K562 (cell line): ENCODE measurements around the gene ERAS. TPM values are rescaled to one million over a fixed set of nuclear protein-coding genes. Genes with fewer than 3 reads are reported as not detected.

ENCODE experiments used
- ATAC-seq: fragments of 200-7000 bp; cut with Tn5 transposase; 3 replicates; pipeline ENCODE4 v1.9.1; 2020; ENCODE audit warnings: moderate library complexity
- BruUV-seq: library from RNA; stranded (reverse); fragments of 400-500 nt; replicated peaks from 2 replicates; lab custom pipeline; 2021; lab: Mats Ljungman, UMichigan
- CTCF ChIA-PET: fragments of 300-600 bp; formaldehyde crosslinking; extraction: SDS; loops from one replicate; lab custom pipeline; 2021; ENCODE audit warnings: low intra/inter-chr PET ratio; lab: Yijun Ruan, JAX
- POLR2A ChIA-PET: fragments of 300-600, 350-650 bp; sonication (Branson Sonifier 250); formaldehyde crosslinking; extraction: SDS; loops from one replicate; lab custom pipeline; 2021; ENCODE audit warnings: antibody characterized with exemption, inconsistent platforms; lab: Yijun Ruan, JAX
- DNase-seq, 4 experiments: peaks; one replicate each; pipeline versions ENCODE4 v3.0.0 to v3.0.0-alpha.2; 2011 to 2018; ENCODE audit warnings: low spot score in 3 of 4, mixed read lengths in 3 of 4; ENCODE audit errors: extremely low read depth in 1 of 4
- FAIRE-seq: peaks from 2 replicates; lab custom pipeline; 2011; peaks lifted over from hg19 to GRCh38; lab: Jason Lieb, UNC
- H2AFZ ChIP-seq: 2 replicates; pipeline ENCODE4 v1.6.0; 2011; ENCODE audit warnings: low read depth, low read length, control low read depth, inconsistent platforms
- H3K27ac ChIP-seq: fragments of 200-600 bp; 3 replicates; pipeline ENCODE4 v1.8.0; 2011; ENCODE audit warnings: low read depth, mild to moderate bottlenecking, control low read depth, inconsistent platforms, low read length, moderate library complexity, mixed read lengths; ENCODE audit errors: extremely low read depth
- H3K27me3 ChIP-seq, 2 experiments: fragments of 300-600 bp in 1 of 2; 2 replicates in 1 of 2; 3 replicates in 1 of 2; pipeline versions ENCODE4 v1.6.0 to v1.8.0; 2011; ENCODE audit warnings: inconsistent platforms in 2 of 2, low read length in 2 of 2, mild to moderate bottlenecking in 1 of 2, mixed read lengths in 1 of 2, moderate library complexity in 1 of 2; ENCODE audit not compliant: control insufficient read depth in 2 of 2, insufficient read depth in 2 of 2
- H3K36me3 ChIP-seq: fragments of 300-600 bp; 3 replicates; pipeline ENCODE4 v1.8.0; 2011; ENCODE audit warnings: mild to moderate bottlenecking, low read length, inconsistent platforms; ENCODE audit not compliant: control insufficient read depth, insufficient read depth
- H3K4me1 ChIP-seq, 2 experiments: fragments of 200-600 bp in 1 of 2; replicated peaks in 1 of 2; 2 replicates in 1 of 2; 3 replicates in 1 of 2; pipeline versions ENCODE4 v1.5.1 to v1.8.0; 2011; ENCODE audit warnings: inconsistent platforms in 2 of 2, low read length in 2 of 2, mild to moderate bottlenecking in 1 of 2, mixed read lengths in 1 of 2, moderate library complexity in 1 of 2; ENCODE audit not compliant: control insufficient read depth in 2 of 2, insufficient read depth in 2 of 2
- H3K4me2 ChIP-seq: 2 replicates; pipeline ENCODE4 v1.6.1; 2011; ENCODE audit warnings: low read length, control low read depth, inconsistent platforms, mixed read lengths; ENCODE audit not compliant: insufficient read depth
- H3K4me3 ChIP-seq: fragments of 200-600 bp; sonication (generic), shearing (Covaris generic); 2 replicates; pipeline ENCODE4 v1.5.1; 2016; ENCODE audit warnings: control low read depth, inconsistent platforms
- H3K79me2 ChIP-seq: fragments of 200-600 bp; 3 replicates; pipeline ENCODE4 v1.8.0; 2011; ENCODE audit warnings: low read length, inconsistent platforms; ENCODE audit not compliant: control insufficient read depth, insufficient read depth
- H3K9ac ChIP-seq, 2 experiments: 2 replicates each; pipeline versions ENCODE4 v1.6.0 to v1.6.1; 2011; ENCODE audit warnings: low read depth in 2 of 2, low read length in 2 of 2, control low read depth in 1 of 2, inconsistent platforms in 1 of 2, mild to moderate bottlenecking in 1 of 2, mixed read lengths in 1 of 2; ENCODE audit not compliant: insufficient read depth in 1 of 2
- H3K9me1 ChIP-seq: one replicate; pipeline ENCODE4 v1.6.0; 2011; ENCODE audit warnings: inconsistent platforms, mild to moderate bottlenecking, low read length, moderate library complexity; ENCODE audit not compliant: control insufficient read depth, insufficient read depth
- H3K9me3 ChIP-seq: replicated peaks from 2 replicates; pipeline ENCODE4 v1.5.1; 2011; ENCODE audit warnings: low read depth, low read length, inconsistent platforms; ENCODE audit not compliant: control insufficient read depth, insufficient read depth
- H4K20me1 ChIP-seq: replicated peaks from 2 replicates; pipeline ENCODE4 v1.6.1; 2011; ENCODE audit warnings: low read length, inconsistent platforms, mixed read lengths; ENCODE audit not compliant: control insufficient read depth, insufficient read depth
- ARNT ChIP-seq, 2 experiments: fragments of 450-650 bp; IDR thresholded peaks; 2 replicates each; pipeline ENCODE4 v1.6.1; 2016; ENCODE audit warnings: mild to moderate bottlenecking in 1 of 2
- CGGBP1 ChIP-seq: fragments of 250-450 bp; sonication (Bioruptor Pico); IDR thresholded peaks from 2 replicates; pipeline ENCODE4 v1.9.0; 2021; ENCODE audit warnings: mild to moderate bottlenecking
- EGR1 ChIP-seq: fragments of 450-650 bp; conservative IDR thresholded peaks from 2 replicates; pipeline ENCODE4 v1.6.1; 2017; ENCODE audit warnings: mild to moderate bottlenecking
- EHMT2 ChIP-seq: fragments of 450-650 bp; IDR thresholded peaks from 2 replicates; pipeline ENCODE4 v1.6.1; 2018; ENCODE audit warnings: antibody characterized with exemption
- FOXK1 ChIP-seq: sonication (generic); formaldehyde crosslinking; IDR thresholded peaks from 2 replicates; pipeline ENCODE4 v1.8.0; 2022; ENCODE audit warnings: missing genetic modification reagents, mild to moderate bottlenecking, borderline replicate concordance
- GATA2 ChIP-seq: sonication (generic); formaldehyde crosslinking; IDR thresholded peaks from 2 replicates; pipeline ENCODE4 v1.4.0; 2020; ENCODE audit warnings: mild to moderate bottlenecking, missing genetic modification reagents
- POLR2G ChIP-seq: fragments of 200-400 bp; formaldehyde crosslinking; IDR thresholded peaks from 2 replicates; pipeline ENCODE4 v1.6.1; 2017; ENCODE audit warnings: low read depth, mild to moderate bottlenecking, antibody characterized with exemption, low read length, moderate library complexity
- RBFOX2 ChIP-seq: fragments of 200-400 bp; formaldehyde crosslinking; IDR thresholded peaks from 2 replicates; pipeline ENCODE4 v1.6.1; 2017; ENCODE audit warnings: low read depth, mild to moderate bottlenecking, low read length, moderate library complexity
- RBM39 ChIP-seq: fragments of 200-400 bp; formaldehyde crosslinking; optimal IDR thresholded peaks from 2 replicates; pipeline ENCODE3; 2018; ENCODE audit warnings: low read depth, low read length
- ZNF57 ChIP-seq: fragments of 450-650 bp; formaldehyde crosslinking; IDR thresholded peaks from 2 replicates; pipeline ENCODE4 v1.4.0; 2020; ENCODE audit warnings: mild to moderate bottlenecking, moderate library complexity
- ZNF830 ChIP-seq: fragments of 250-450 bp; sonication (Bioruptor Pico); IDR thresholded peaks from 2 replicates; pipeline ENCODE4 v1.5.0; 2021; ENCODE audit warnings: mild to moderate bottlenecking
- WGBS: fragments of 100-300 bp; shearing (Covaris generic); methylation state at CpG from one replicate; pipeline ENCODE4 v1.1.6; 2016; ENCODE audit warnings: low coverage, mixed read lengths; ENCODE audit not compliant: insufficient coverage; ENCODE audit errors: missing lambda C conversion rate; 5-methylcytosine and 5-hydroxymethylcytosine counted together
- in situ Hi-C: fragments of 300-500 bp; cut with MboI; formaldehyde crosslinking; loops from 4 replicates; pipeline ENCODE4 v1.15.0; 2018; ENCODE audit warnings: inconsistent platforms, mixed read lengths
- intact Hi-C: fragments of 100-400 bp; cut with micrococcal nuclease; formaldehyde crosslinking; loops from 2 replicates; pipeline ENCODE4 v1.14.2; 2022
- polyA plus RNA-seq, 8 experiments: library from polyadenylated mRNA; depleted of rRNA in 4 of 8; stranded (reverse) in 5 of 8; unstranded in 3 of 8; fragments of >200 nt; fragmentation: Nextera tagmentation in 2 of 8; fragmentation: Illumina TruSeq in 1 of 8; extraction: Ambion mirVana in 2 of 8; extraction: Trizol in 1 of 8; gene quantifications; 2 replicates each; pipeline versions ENCODE4 v1.2.1 to v1.2.3, GENCODE V29; 2011 to 2014; ENCODE audit warnings: inconsistent platforms in 1 of 8, missing spikeins in 1 of 8
- total RNA-seq, 7 experiments: library from RNA; depleted of rRNA in 6 of 7; stranded (reverse); fragments of >200 nt in 6 of 7; fragmentation: Illumina TruSeq in 2 of 7; extraction: Trizol in 2 of 7; gene quantifications; 2 replicates each; pipeline versions ENCODE4 v1.2.1 to v1.2.3, GENCODE V29; 2011 to 2021; ENCODE audit warnings: low replicate concordance in 1 of 7
- TF ChIP-seq, protein P1 (sequence below): sonication (generic); formaldehyde crosslinking; IDR thresholded peaks from 2 replicates; pipeline ENCODE4 v1.8.0; 2023; ENCODE audit warnings: missing genetic modification reagents, mild to moderate bottlenecking, borderline replicate concordance

The ERAS gene
- total and polyA plus RNA-seq, 9 of the 15 experiments (the other 6 are each of a cell fraction or from before 2014, with no cell fraction given) = 0.07 to 0.12 TPM; not detected in 7

DNA sequence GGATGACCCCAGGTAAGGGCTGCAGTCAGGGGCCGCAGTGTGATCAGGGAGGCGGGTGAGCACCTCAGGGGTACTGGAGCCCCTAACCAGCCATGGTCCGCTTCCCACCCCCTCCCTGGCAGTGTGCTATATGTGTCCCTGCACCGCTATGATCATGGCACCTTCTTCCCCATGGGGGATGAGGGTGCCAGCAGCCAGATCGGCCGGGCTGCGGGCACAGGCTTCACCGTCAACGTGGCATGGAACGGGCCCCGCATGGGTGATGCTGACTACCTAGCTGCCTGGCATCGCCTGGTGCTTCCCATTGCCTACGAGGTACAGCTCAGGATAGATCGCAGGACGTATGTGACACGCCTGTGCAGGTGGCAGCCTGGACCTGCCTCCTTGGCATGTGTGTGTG, 8.2 kb upstream of the ERAS start:
- Histone ChIP-seq H3K4me1 (peaks cover 0 to 12% of the 10 kb centered on the region in 2 experiments; a peak in 3 of 5 replicates), H3K4me3 (no peak overlapping the region), H3K27ac (no peak overlapping the region), H3K9ac (no peak overlapping the region; a peak in 1 of 4 replicates), H3K36me3 (peaks cover 44% of the 10 kb centered on the region; the same call in 2 of the 3 replicates), H3K79me2 (no peaks in the 10 kb centered on the region), H3K4me2 (no peak overlapping the region), H2AFZ (no peak overlapping the region), H3K9me3 (no peaks in the 10 kb centered on the region), H3K9me1 (no peaks in the 10 kb centered on the region), H4K20me1 (no peaks in the 10 kb centered on the region), H3K27me3 (no peaks in the 10 kb centered on the region)
- no peak for DNase-seq
- intact Hi-C loops (no loop called here), in situ Hi-C loops (no loop called here)
- FAIRE-seq = no peak
- WGBS = 79% methylated on average over 12 of the region's 16 CpGs
- ATAC-seq = no peak
- TF ChIP-seq POLR2G (0 out of 2 replicates have a peak, but pooled peaks have one; percentile 17), RBFOX2 (0 out of 2 replicates have a peak, but pooled peaks have one; percentile 29), FOXK1 (no peak)
- BruUV-seq = no TSS peak
- CTCF ChIA-PET = no interaction called here
- POLR2A ChIA-PET = no interaction called here

DNA sequence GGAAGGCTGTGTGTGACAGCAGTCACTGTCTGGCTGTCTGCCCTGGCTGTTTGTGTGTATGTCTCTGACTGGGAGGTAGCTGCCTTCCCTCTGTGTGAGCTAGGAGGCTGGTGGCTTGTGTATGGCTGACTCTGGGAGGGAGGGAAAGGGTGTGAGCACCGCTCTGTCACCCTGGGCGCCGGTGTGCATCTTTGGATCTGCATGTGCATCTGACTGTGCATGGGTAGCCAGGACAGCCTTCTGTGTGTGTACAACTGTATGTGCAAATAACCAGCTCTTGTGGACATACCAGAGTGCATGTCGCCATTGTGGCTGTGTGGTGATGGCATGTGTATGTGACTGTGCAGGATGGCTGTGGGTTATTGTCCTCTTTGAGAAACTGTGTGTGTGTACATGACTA, 7.4 kb upstream of the ERAS start:
- intact Hi-C loops = no loop called here
- POLR2A ChIA-PET = interaction anchor here (1.4 kb wide), 1 partner anchor 17 kb away, joined by 3 read pairs; the partner anchor contains the start of gene PCSK1N
- TF ChIP-seq ZNF830 (CRISPR knock-in tag) (no peak), CGGBP1 (no peak), EHMT2 (no peak), GATA2 (no peak), EGR1 (no peak), ZNF57 (CRISPR knock-in tag) (no peak), ARNT (IDR thresholded peaks at IDR 0.05) (no peak), RBM39 (no peak)
- TF ChIP-seq, protein P1, sequence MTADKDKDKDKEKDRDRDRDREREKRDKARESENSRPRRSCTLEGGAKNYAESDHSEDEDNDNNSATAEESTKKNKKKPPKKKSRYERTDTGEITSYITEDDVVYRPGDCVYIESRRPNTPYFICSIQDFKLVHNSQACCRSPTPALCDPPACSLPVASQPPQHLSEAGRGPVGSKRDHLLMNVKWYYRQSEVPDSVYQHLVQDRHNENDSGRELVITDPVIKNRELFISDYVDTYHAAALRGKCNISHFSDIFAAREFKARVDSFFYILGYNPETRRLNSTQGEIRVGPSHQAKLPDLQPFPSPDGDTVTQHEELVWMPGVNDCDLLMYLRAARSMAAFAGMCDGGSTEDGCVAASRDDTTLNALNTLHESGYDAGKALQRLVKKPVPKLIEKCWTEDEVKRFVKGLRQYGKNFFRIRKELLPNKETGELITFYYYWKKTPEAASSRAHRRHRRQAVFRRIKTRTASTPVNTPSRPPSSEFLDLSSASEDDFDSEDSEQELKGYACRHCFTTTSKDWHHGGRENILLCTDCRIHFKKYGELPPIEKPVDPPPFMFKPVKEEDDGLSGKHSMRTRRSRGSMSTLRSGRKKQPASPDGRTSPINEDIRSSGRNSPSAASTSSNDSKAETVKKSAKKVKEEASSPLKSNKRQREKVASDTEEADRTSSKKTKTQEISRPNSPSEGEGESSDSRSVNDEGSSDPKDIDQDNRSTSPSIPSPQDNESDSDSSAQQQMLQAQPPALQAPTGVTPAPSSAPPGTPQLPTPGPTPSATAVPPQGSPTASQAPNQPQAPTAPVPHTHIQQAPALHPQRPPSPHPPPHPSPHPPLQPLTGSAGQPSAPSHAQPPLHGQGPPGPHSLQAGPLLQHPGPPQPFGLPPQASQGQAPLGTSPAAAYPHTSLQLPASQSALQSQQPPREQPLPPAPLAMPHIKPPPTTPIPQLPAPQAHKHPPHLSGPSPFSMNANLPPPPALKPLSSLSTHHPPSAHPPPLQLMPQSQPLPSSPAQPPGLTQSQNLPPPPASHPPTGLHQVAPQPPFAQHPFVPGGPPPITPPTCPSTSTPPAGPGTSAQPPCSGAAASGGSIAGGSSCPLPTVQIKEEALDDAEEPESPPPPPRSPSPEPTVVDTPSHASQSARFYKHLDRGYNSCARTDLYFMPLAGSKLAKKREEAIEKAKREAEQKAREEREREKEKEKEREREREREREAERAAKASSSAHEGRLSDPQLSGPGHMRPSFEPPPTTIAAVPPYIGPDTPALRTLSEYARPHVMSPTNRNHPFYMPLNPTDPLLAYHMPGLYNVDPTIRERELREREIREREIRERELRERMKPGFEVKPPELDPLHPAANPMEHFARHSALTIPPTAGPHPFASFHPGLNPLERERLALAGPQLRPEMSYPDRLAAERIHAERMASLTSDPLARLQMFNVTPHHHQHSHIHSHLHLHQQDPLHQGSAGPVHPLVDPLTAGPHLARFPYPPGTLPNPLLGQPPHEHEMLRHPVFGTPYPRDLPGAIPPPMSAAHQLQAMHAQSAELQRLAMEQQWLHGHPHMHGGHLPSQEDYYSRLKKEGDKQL (CRISPR knock-in tag) = no peak

More for the DNA sequence above, 7.4 kb upstream of the ERAS start:
- Histone ChIP-seq H3K9me3 (no peaks in the 10 kb centered on the region), H3K9me1 (no peaks in the 10 kb centered on the region), H3K9ac (no peak overlapping the region), H3K79me2 (no peaks in the 10 kb centered on the region), H3K36me3 (peaks cover 52% of the 10 kb centered on the region; the same call in 2 of the 3 replicates), H3K27ac (no peak overlapping the region), H2AFZ (no peak overlapping the region), H4K20me1 (no peaks in the 10 kb centered on the region), H3K4me1 (peaks cover 0 to 12% of the 10 kb centered on the region in 2 experiments; a peak in 3 of 5 replicates), H3K4me3 (no peak overlapping the region), H3K27me3 (no peaks in the 10 kb centered on the region), H3K4me2 (no peak overlapping the region)
- WGBS = 85% methylated on average over 3 of the region's 4 CpGs
- DNase-seq (no peak), ATAC-seq (no peak), FAIRE-seq (no peak)
- in situ Hi-C loops = no loop called here
- no TSS peak for BruUV-seq
- CTCF ChIA-PET = no interaction called here
